Measurements from ENCODE around the gene PTPRJ. TPM values are rescaled to one million over a fixed set of nuclear protein-coding genes. Genes with fewer than 3 reads are reported as not detected.

Gene PTPRJ
- 34.6 to 49.3 TPM (median 47.1 TPM) in 5 replicates for total RNA-seq (2022; extraction: Qiagen RNA extraction; ENCODE audit: low read depth)

GRCh38 chr11:47980088-47980906, at the start of gene PTPRJ:
Gene PTPRJ, plus strand, starts transcription at chr11:47980559. Its CDS starts 354 bp downstream, at chr11:47980913.

GRCh38 chr11:48216510-48216909, 236.2 kb downstream of the PTPRJ start, which contains the start of gene OR4B1:
Gene OR4B1, plus strand, starts transcription at chr11:48216810. Its CDS starts 0 bp downstream, at chr11:48216810.

Other genes starting within 250 kb of the PTPRJ start
- 46.3 to 68.3 TPM (median 52.4 TPM) in 5 replicates for gene FNBP4, start 213.2 kb upstream of the PTPRJ start, total RNA-seq (2022; extraction: Qiagen RNA extraction; ENCODE audit: low read depth)
- gene NUP160, start 132.2 kb upstream of the PTPRJ start, total RNA-seq (2022; extraction: Qiagen RNA extraction; ENCODE audit: low read depth): 25.5 to 49.5 TPM (median 31.4 TPM) in 5 replicates
- gene OR4B1, start 236.3 kb downstream of the PTPRJ start, total RNA-seq (2022; extraction: Qiagen RNA extraction; ENCODE audit: low read depth): not detected in 5 replicates

Measured in A549 treated with CpdA at 1 μM for 4 hours (cell line).